ENCODE results near the gene SYT2.
"Not testable (repeated sequence)": the region's sequence is repeated elsewhere in the genome, so short reads cannot be mapped to it uniquely, and the experiment has no call there.

The SYT2 gene

GRCh38 chr1:202569393-202570322 lies 140.6 kb downstream of the SYT2 start:
- DNase-seq (ENCODE audit: low spot score), result no peak

- no peak for DNase-seq (ENCODE audit: low spot score)
These were observed 141.4 kb downstream of the SYT2 start for GRCh38 chr1:202568826-202569225.

- no peak for DNase-seq (ENCODE audit: low spot score)
These were observed 141.8 kb downstream of the SYT2 start for GRCh38 chr1:202568410-202568809.

- DNase-seq (ENCODE audit: low spot score), result peak; percentile 56
These were observed 142.5 kb downstream of the SYT2 start for GRCh38 chr1:202567738-202568137.

- no peak for DNase-seq (ENCODE audit: low spot score)
These were observed 144.2 kb downstream of the SYT2 start for GRCh38 chr1:202565890-202566602.

- DNase-seq (ENCODE audit: low spot score), result no peak
These were observed 145.2 kb downstream of the SYT2 start for GRCh38 chr1:202564958-202565495.

- no peak for DNase-seq (ENCODE audit: low spot score)
These were observed 146.4 kb downstream of the SYT2 start for GRCh38 chr1:202563818-202564217.

GRCh38 chr1:202562444-202563060 lies 147.7 kb downstream of the SYT2 start:
- no peak for DNase-seq (ENCODE audit: low spot score)

GRCh38 chr1:202561726-202562443 lies 148.4 kb downstream of the SYT2 start:
- no peak for DNase-seq (ENCODE audit: low spot score)

GRCh38 chr1:202561240-202561639 lies 149.0 kb downstream of the SYT2 start:
- no peak for DNase-seq (ENCODE audit: low spot score)

- DNase-seq (ENCODE audit: low spot score), result not testable (repeated sequence)
These were observed 152.6 kb downstream of the SYT2 start for GRCh38 chr1:202557662-202558061.

- not testable (repeated sequence) for DNase-seq (ENCODE audit: low spot score)
These were observed 154.2 kb downstream of the SYT2 start for GRCh38 chr1:202556037-202556436.

- not testable (repeated sequence) for DNase-seq (ENCODE audit: low spot score)
These were observed 155.6 kb downstream of the SYT2 start for GRCh38 chr1:202554619-202555018.

GRCh38 chr1:202553560-202554038 lies 156.7 kb downstream of the SYT2 start:
- DNase-seq (ENCODE audit: low spot score), result no peak

- not testable (repeated sequence) for DNase-seq (ENCODE audit: low spot score)
These were observed 157.2 kb downstream of the SYT2 start for GRCh38 chr1:202553078-202553477.

- DNase-seq (ENCODE audit: low spot score), result not testable (repeated sequence)
These were observed 157.6 kb downstream of the SYT2 start for GRCh38 chr1:202552615-202553014.

GRCh38 chr1:202551683-202552082 lies 158.6 kb downstream of the SYT2 start:
- no peak for DNase-seq (ENCODE audit: low spot score)

GRCh38 chr1:202550088-202550487 lies 160.2 kb downstream of the SYT2 start:
- not testable (repeated sequence) for DNase-seq (ENCODE audit: low spot score)

- DNase-seq (ENCODE audit: low spot score), result no peak
These were observed 163.0 kb downstream of the SYT2 start for GRCh38 chr1:202547215-202547614.

- not testable (repeated sequence) for DNase-seq (ENCODE audit: low spot score)
These were observed 163.5 kb downstream of the SYT2 start for GRCh38 chr1:202546796-202547195.

GRCh38 chr1:202546377-202546776 lies 163.9 kb downstream of the SYT2 start:
- DNase-seq (ENCODE audit: low spot score), result not testable (repeated sequence)

All from AG20443 (cell line).